SK-N-SH (cell line): Measurements from ENCODE around the gene GALK1. TPM values are rescaled to one million over a fixed set of nuclear protein-coding genes. Genes with fewer than 3 reads are reported as not detected.

Experiments used
- CTCF ChIA-PET: fragments of 300-600, 350-600 bp; formaldehyde crosslinking; extraction: SDS; loops from one replicate; lab custom pipeline; 2021; lab: Yijun Ruan, JAX
- POLR2A ChIA-PET: fragments of 350-600 bp; sonication (Branson Sonifier 250); formaldehyde crosslinking; extraction: SDS; loops from one replicate; lab custom pipeline; 2020; ENCODE audit warnings: antibody characterized with exemption, inconsistent platforms; lab: Yijun Ruan, JAX
- DNase-seq: peaks from one replicate; pipeline ENCODE4 v3.0.0; 2012
- H2AFZ ChIP-seq: fragments of 200-600 bp; sonication (generic); 2 replicates; pipeline ENCODE4 v1.8.1; 2016; ENCODE audit warnings: antibody characterized with exemption, mild to moderate bottlenecking, low read depth
- H3F3A ChIP-seq: fragments of 200-600 bp; sonication (generic); replicated peaks from 2 replicates; pipeline ENCODE3; 2016; ENCODE audit warnings: antibody characterized with exemption, mild to moderate bottlenecking; ENCODE audit not compliant: insufficient read depth
- H3K27ac ChIP-seq, 2 experiments: fragments of 200-500 bp in 1 of 2; fragments of 200-600 bp in 1 of 2; sonication (Bioruptor generic) in 1 of 2; sonication (generic), shearing (Covaris generic) in 1 of 2; 2 replicates each; pipeline versions ENCODE4 v1.5.1 to v1.6.1; 2014 to 2016; ENCODE audit warnings: low read depth in 2 of 2, inconsistent platforms in 1 of 2, low read length in 1 of 2, mild to moderate bottlenecking in 1 of 2, mixed read lengths in 1 of 2
- H3K27me3 ChIP-seq: fragments of 200-600 bp; sonication (generic), shearing (Covaris generic); 2 replicates; pipeline ENCODE4 v1.6.1; 2016; ENCODE audit warnings: mixed run types; ENCODE audit not compliant: insufficient read depth
- H3K36me3 ChIP-seq, 2 experiments: fragments of 200-500 bp in 1 of 2; fragments of 200-600 bp in 1 of 2; sonication (Bioruptor generic) in 1 of 2; sonication (generic) in 1 of 2; replicated peaks in 1 of 2; 2 replicates each; pipeline versions ENCODE3 to v1.5.1; 2014 to 2016; ENCODE audit warnings: low read length in 1 of 2, mild to moderate bottlenecking in 1 of 2; ENCODE audit not compliant: insufficient read depth in 2 of 2, control insufficient read depth in 1 of 2
- H3K4me1 ChIP-seq, 2 experiments: fragments of 200-500 bp in 1 of 2; fragments of 200-600 bp in 1 of 2; sonication (Bioruptor generic) in 1 of 2; sonication (generic), shearing (Covaris generic) in 1 of 2; 2 replicates each; pipeline versions ENCODE4 v1.5.1 to v1.6.1; 2014 to 2016; ENCODE audit warnings: low read depth in 1 of 2, low read length in 1 of 2, mixed run types in 1 of 2; ENCODE audit not compliant: insufficient read depth in 2 of 2, control insufficient read depth in 1 of 2
- H3K4me2 ChIP-seq: fragments of 200-600 bp; sonication (generic), shearing (Covaris generic); 2 replicates; pipeline ENCODE4 v1.6.1; 2017; ENCODE audit warnings: mixed run types
- H3K4me3 ChIP-seq, 2 experiments: fragments of 200-500 bp in 1 of 2; fragments of 200-600 bp in 1 of 2; sonication (Bioruptor generic) in 1 of 2; sonication (generic), shearing (Covaris generic) in 1 of 2; 2 replicates each; pipeline versions ENCODE4 v1.5.1 to v1.8.1; 2014 to 2016; ENCODE audit warnings: low read depth in 2 of 2, inconsistent platforms in 1 of 2, low read length in 1 of 2, mild to moderate bottlenecking in 1 of 2, mixed read lengths in 1 of 2, moderate library complexity in 1 of 2
- H3K79me2 ChIP-seq: fragments of 200-600 bp; sonication (generic); 2 replicates; pipeline ENCODE4 v1.8.1; 2017; ENCODE audit warnings: mild to moderate bottlenecking; ENCODE audit not compliant: insufficient read depth
- H3K9ac ChIP-seq: fragments of 200-600 bp; sonication (generic); 2 replicates; pipeline ENCODE4 v1.6.1; 2017; ENCODE audit warnings: mixed run types
- H3K9me2 ChIP-seq: fragments of 200-600 bp; sonication (generic); 2 replicates; pipeline ENCODE4 v1.6.1; 2017; ENCODE audit warnings: mixed run types
- H3K9me3 ChIP-seq: fragments of 200-600 bp; sonication (generic); 2 replicates; pipeline ENCODE4 v1.6.1; 2017; ENCODE audit warnings: mixed run types, mild to moderate bottlenecking, moderate library complexity
- H4K20me1 ChIP-seq: fragments of 200-600 bp; sonication (generic); 2 replicates; pipeline ENCODE4 v1.6.1; 2017; ENCODE audit warnings: mild to moderate bottlenecking, mixed run types; ENCODE audit not compliant: insufficient read depth
- CHD2 ChIP-seq: fragments of 150-350 bp; IDR thresholded peaks from 2 replicates; pipeline ENCODE4 v1.6.1; 2018; ENCODE audit warnings: low read length; ENCODE audit not compliant: partially characterized antibody
- EP300 ChIP-seq, 2 experiments: IDR thresholded peaks; 2 replicates each; pipeline versions ENCODE4 v1.4.0 to v1.6.1; 2012; ENCODE audit warnings: borderline replicate concordance in 1 of 2, low read depth in 1 of 2, low read length in 1 of 2
- FOSL2 ChIP-seq: IDR thresholded peaks from 2 replicates; pipeline ENCODE4 v1.4.0; 2012; ENCODE audit warnings: low read depth, mild to moderate bottlenecking, moderate library complexity, borderline replicate concordance
- FOXJ3 ChIP-seq: sonication (generic); formaldehyde crosslinking; IDR thresholded peaks from 2 replicates; pipeline ENCODE4 v1.5.1; 2020; ENCODE audit warnings: mild to moderate bottlenecking, missing genetic modification reagents
- FOXM1 ChIP-seq: IDR thresholded peaks from 2 replicates; pipeline ENCODE4 v1.4.0; 2012; ENCODE audit warnings: low read depth, mild to moderate bottlenecking
- IRF3 ChIP-seq: fragments of 150-350 bp; IDR thresholded peaks from 2 replicates; pipeline ENCODE4 v1.6.1; 2016; ENCODE audit warnings: mild to moderate bottlenecking, low read depth, low read length
- JUND ChIP-seq: IDR thresholded peaks from 2 replicates; pipeline ENCODE4 v1.4.0; 2012
- MEF2A ChIP-seq: IDR thresholded peaks from 2 replicates; pipeline ENCODE4 v1.4.0; 2012; ENCODE audit warnings: low read depth, borderline replicate concordance
- NFIC ChIP-seq: IDR thresholded peaks from 2 replicates; pipeline ENCODE4 v1.4.0; 2012; ENCODE audit warnings: borderline replicate concordance
- RFX5 ChIP-seq: IDR thresholded peaks from 2 replicates; pipeline ENCODE4 v1.6.1; 2012; ENCODE audit warnings: mild to moderate bottlenecking, improper control_type of control experiment, low read length
- SMC3 ChIP-seq: IDR thresholded peaks from 2 replicates; pipeline ENCODE4 v1.6.1; 2012; ENCODE audit warnings: low read depth, low read length, improper control_type of control experiment
- TCF12 ChIP-seq: IDR thresholded peaks from 2 replicates; pipeline ENCODE4 v1.4.0; 2012
- USF2 ChIP-seq: fragments of 150-350 bp; IDR thresholded peaks from 2 replicates; pipeline ENCODE4 v1.6.1; 2017; ENCODE audit warnings: antibody characterized with exemption, low read length, low read depth, borderline replicate concordance
- YY1 ChIP-seq: IDR thresholded peaks from 2 replicates; pipeline ENCODE4 v1.4.0; 2012; ENCODE audit warnings: low read depth, mild to moderate bottlenecking
- ZBTB33 ChIP-seq: IDR thresholded peaks from 2 replicates; pipeline ENCODE4 v1.4.0; 2012; ENCODE audit warnings: low read depth, borderline replicate concordance
- WGBS: methylation state at CpG from one replicate; pipeline ENCODE4 v1.1.6; 2017; ENCODE audit warnings: low lambda C conversion rate; 5-methylcytosine and 5-hydroxymethylcytosine counted together
- polyA plus RNA-seq, 3 experiments: library from polyadenylated mRNA; depleted of rRNA; stranded (reverse); fragments of >200 nt; gene quantifications; 2 replicates each; pipeline ENCODE4 v1.2.3, GENCODE V29; 2012
- TF ChIP-seq, protein P1 (sequence below): IDR thresholded peaks from 2 replicates; pipeline ENCODE4; 2012
- TF ChIP-seq, protein P2 (sequence below): fragments of 200-600 bp; sonication (generic); IDR thresholded peaks from 2 replicates; pipeline ENCODE4 v1.6.1; 2017; ENCODE audit warnings: antibody characterized with exemption, mild to moderate bottlenecking, moderate library complexity

Gene GALK1
- polyA plus RNA-seq, 1 of the 3 experiments (the other 2 are of a cell fraction), result 36.5 TPM

GRCh38 chr17:75793460-75793859, 28.5 kb upstream of the GALK1 start (continued):
- TF ChIP-seq MEF2A (no peak), EP300 (IDR thresholded peaks at IDR 0.05; ENCODE audit: borderline replicate concordance in 1 of 2, low read depth in 1 of 2, low read length in 1 of 2) (no peak), SMC3 (no peak), TCF12 (no peak)

GRCh38 chr17:75791254-75791653, 26.3 kb upstream of the GALK1 start:
- Histone ChIP-seq H3K4me1 (peaks cover 0 to 9% of the 10 kb centered on the region in 2 experiments; a peak in 3 of 4 replicates), H3K79me2 (peaks cover 98% of the 10 kb centered on the region), H3K9me3 (no peaks in the 10 kb centered on the region), H2AFZ (no peak overlapping the region), H3K27me3 (no peaks in the 10 kb centered on the region), H3F3A (peaks cover 3% of the 10 kb centered on the region), H3K27ac (no peak overlapping the region), H3K4me3 (no peak overlapping the region), H3K4me2 (no peak overlapping the region), H3K9ac (no peak overlapping the region), H4K20me1 (no peaks in the 10 kb centered on the region), H3K36me3 (peaks cover 19 to 32% of the 10 kb centered on the region in 2 experiments), H3K9me2 (no peaks in the 10 kb centered on the region)
- ChIA-PET POLR2A (interaction anchor here (1.2 kb wide), 1 partner anchor 11 kb away, joined by 3 read pairs; a partner anchor contains a TSS), CTCF (interaction anchor here (0.9 to 10.7 kb wide), 14 partner anchors 8 to 488 kb away, joined by 3 to 82 read pairs (median 4); partner anchors contain the start of genes GALK1 and SMIM5)
- no peak for DNase-seq
- WGBS, result 95% methylated on average over 6 of the region's 6 CpGs
- TF ChIP-seq MEF2A, result no peak
- TF ChIP-seq FOXJ3 (CRISPR knock-in tag), result no peak
- no peak for TF ChIP-seq CHD2
- no peak for TF ChIP-seq RFX5
- no peak for TF ChIP-seq ZBTB33
- TF ChIP-seq FOXM1, result no peak
- TF ChIP-seq NFIC, result no peak
- TF ChIP-seq JUND, result no peak

- H3K27me3 ChIP-seq, result no peaks in the 10 kb centered on the region
- TF ChIP-seq YY1, result peak; percentile 50
- TF ChIP-seq USF2, result no peak
- TF ChIP-seq, protein P1, sequence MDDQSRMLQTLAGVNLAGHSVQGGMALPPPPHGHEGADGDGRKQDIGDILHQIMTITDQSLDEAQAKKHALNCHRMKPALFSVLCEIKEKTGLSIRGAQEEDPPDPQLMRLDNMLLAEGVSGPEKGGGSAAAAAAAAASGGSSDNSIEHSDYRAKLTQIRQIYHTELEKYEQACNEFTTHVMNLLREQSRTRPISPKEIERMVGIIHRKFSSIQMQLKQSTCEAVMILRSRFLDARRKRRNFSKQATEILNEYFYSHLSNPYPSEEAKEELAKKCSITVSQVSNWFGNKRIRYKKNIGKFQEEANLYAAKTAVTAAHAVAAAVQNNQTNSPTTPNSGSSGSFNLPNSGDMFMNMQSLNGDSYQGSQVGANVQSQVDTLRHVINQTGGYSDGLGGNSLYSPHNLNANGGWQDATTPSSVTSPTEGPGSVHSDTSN, result no peak; the same call in 1 of the 2 replicates
- TF ChIP-seq, protein P2, sequence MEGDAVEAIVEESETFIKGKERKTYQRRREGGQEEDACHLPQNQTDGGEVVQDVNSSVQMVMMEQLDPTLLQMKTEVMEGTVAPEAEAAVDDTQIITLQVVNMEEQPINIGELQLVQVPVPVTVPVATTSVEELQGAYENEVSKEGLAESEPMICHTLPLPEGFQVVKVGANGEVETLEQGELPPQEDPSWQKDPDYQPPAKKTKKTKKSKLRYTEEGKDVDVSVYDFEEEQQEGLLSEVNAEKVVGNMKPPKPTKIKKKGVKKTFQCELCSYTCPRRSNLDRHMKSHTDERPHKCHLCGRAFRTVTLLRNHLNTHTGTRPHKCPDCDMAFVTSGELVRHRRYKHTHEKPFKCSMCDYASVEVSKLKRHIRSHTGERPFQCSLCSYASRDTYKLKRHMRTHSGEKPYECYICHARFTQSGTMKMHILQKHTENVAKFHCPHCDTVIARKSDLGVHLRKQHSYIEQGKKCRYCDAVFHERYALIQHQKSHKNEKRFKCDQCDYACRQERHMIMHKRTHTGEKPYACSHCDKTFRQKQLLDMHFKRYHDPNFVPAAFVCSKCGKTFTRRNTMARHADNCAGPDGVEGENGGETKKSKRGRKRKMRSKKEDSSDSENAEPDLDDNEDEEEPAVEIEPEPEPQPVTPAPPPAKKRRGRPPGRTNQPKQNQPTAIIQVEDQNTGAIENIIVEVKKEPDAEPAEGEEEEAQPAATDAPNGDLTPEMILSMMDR, result no peak
- no peak for TF ChIP-seq IRF3
- peak; percentile 84 for TF ChIP-seq FOSL2
- TF ChIP-seq RFX5, result no peak
Measured at GRCh38 chr17:75785016-75785890, 20.3 kb upstream of the GALK1 start.

More at GRCh38 chr17:75785016-75785890, 20.3 kb upstream of the GALK1 start:
- Histone ChIP-seq H3K9ac (peak overlapping the region; percentile 94), H3F3A (peaks cover 32% of the 10 kb centered on the region), H4K20me1 (no peaks in the 10 kb centered on the region), H3K27ac (peak overlapping the region; percentile 98), H3K9me3 (no peaks in the 10 kb centered on the region), H3K79me2 (peaks cover 52% of the 10 kb centered on the region), H3K9me2 (no peaks in the 10 kb centered on the region), H3K4me1 (peaks cover 16 to 18% of the 10 kb centered on the region in 2 experiments), H3K4me2 (peak overlapping the region; percentile 88), H3K36me3 (peaks cover 0 to 4% of the 10 kb centered on the region in 2 experiments), H2AFZ (peak overlapping the region; percentile 76), H3K4me3 (peak overlapping the region; percentile 65 to 72)
- ChIA-PET POLR2A (interaction anchor here (0.5 to 4.0 kb wide), 19 partner anchors 8 to 108 kb away, joined by 3 to 47 read pairs (median 5); partner anchors contain the start of genes GALK1, UNC13D and WBP2), CTCF (interaction anchor here (1.3 to 10.3 kb wide), 11 partner anchors 11 to 76 kb away, joined by 3 to 121 read pairs (median 16); partner anchors contain the start of genes GALK1, UNC13D and WBP2)
- DNase-seq, result peak; percentile 94
- 10% methylated on average over 35 of the region's 43 CpGs for WGBS
